GM19438 (cell line): ENCODE data around the gene GCDH.
"Not testable (repeated sequence)": the region's sequence is repeated elsewhere in the genome, so short reads cannot be mapped to it uniquely, and the experiment has no call there.

Experiments
- ATAC-seq: cut with Tn5 transposase; IDR thresholded peaks from one replicate; pipeline ENCODE4 v1.9.1; 2021; ENCODE audit warnings: low read depth; ENCODE audit not compliant: unreplicated experiment

Gene GCDH

GRCh38 chr19:12890787-12891552, at the start of gene GCDH:
TSS of gene GCDH (plus strand) at chr19:12891160. CDS start at chr19:12891305, 145 bp downstream.
- ATAC-seq, result peak; percentile 90

DNA sequence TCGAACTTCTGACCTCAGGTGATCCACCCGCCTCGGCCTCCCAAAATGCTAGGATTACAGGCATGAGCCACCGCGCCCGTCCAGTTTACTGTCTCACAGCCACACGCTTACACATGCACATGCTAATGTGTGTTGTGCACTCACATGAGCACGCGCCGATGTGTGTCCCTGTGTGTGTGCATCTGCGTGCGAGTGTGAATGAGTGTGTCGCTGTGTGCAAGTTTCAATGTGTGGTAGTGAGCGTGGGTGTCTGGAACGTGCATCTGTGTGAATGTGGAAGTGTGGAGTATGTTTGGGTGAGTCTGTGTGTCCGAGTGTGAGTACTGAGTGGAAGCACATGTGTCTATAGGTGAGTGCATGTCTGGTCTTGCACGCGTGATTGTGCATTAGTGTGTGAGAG, 48.4 kb upstream of the GCDH start:
- ATAC-seq, result no peak

- ATAC-seq, result no peak
Observed at GRCh38 chr19:12843328-12843727, 47.6 kb upstream of the GCDH start.

- ATAC-seq, result no peak
Observed at GRCh38 chr19:12843999-12844732, 46.8 kb upstream of the GCDH start.

DNA sequence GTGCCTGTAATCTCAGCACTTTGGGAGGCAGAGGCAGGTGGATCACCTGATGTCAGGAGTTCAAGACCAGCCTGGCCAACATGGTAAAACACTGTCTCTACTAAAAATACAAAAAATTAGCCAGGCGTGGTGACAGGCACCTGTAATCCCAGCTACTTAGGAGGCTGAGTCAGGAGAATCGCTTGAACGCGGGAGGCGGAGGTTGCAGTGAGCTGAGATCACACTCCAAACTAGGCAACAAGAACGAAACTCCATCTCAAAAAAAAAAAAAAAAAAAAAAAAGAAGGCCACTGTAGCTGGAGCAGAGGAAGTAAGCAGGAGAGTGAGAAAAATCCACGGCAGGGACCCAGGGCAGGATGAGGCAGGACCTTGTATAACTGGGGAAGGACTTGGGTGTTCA, 44.3 kb upstream of the GCDH start:
- ATAC-seq, result not testable (repeated sequence)

DNA sequence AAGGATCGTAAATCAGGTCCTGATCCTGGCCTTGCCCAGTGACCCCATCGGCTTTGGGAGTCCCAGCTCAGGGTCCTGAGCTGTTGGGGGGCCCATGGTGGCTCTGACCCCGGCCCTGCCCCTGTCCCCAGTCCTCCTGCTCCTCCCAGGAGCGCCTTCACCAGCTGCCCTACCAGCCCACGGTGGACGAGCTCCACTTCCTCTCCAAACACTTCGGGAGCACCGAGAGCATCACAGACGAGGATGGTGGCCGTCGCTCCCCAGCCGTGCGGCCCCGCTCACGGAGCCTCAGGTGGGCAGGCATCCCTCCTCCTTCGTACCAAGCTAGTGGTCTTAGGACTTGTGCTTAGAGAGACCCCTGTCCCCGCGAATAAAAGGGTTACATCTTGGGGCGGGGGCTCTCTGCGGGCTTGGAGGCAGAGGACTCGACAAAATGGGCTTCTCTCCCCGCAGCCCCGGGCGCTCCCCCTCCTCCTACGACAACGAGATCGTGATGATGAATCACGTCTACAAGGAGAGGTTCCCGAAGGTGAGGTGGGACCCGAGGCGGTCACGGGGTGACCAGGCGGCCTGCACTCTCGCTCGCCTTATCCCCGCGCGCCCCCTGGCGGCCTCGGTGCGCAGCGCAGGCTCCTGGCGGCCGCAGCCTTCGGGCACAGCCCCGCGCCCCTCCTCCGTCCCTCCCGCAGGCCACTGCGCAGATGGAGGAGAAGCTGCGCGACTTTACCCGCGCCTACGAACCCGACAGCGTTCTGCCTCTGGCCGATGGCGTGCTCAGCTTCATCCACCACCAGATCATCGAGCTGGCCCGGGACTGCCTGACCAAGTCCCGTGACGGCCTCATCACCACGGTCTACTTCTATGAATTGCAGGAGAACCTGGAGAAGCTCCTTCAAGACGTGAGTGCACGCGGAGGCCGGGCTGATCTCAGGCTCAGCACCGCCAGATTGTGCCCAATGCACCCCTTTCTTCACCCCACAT, 43.5 kb upstream of the GCDH start:
- ATAC-seq, result no peak

- ATAC-seq, result no peak
Observed at GRCh38 chr19:12856653-12857052, 34.3 kb upstream of the GCDH start.

- ATAC-seq, result no peak
Observed at GRCh38 chr19:12858041-12858928, 32.7 kb upstream of the GCDH start.

DNA sequence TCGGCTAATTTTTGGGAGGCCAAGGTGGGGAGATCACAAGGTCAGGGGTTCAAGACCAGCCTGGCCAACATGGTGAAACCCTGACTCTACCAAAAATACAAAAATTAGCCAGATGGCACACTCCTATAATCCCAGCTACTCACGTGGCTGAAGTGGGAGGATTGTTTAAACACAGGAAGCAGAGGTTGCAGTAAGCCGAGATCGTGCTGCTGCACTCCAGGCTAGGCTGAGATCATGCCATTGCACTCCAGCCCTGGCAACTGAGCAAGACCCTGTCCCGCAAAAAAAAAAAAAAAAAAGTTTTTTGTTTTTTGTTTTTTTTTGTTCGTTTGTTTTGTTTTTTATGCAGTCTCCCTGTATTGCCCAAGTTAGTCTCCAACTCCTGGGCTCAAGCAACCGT, 31.4 kb upstream of the GCDH start:
- no peak for ATAC-seq

DNA sequence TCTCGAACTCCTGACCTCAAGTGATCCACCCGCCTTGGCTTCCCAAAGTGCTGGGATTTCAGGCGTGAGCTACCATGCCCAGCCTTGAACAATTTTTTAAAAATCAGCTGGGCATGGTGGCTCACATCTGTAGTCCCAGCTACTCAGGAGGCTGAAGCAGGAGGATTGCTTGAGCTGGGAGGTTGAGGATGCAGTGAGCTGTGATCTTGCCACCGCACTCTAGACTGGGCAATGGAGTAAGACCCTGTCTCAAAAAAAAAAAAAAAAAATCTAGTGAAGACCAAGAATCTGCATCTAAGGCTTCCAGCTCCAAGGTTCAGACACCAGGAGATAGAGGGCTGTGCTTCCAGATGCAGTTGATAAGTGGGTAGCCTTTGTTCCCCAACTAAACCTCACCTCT, 26.8 kb upstream of the GCDH start:
- ATAC-seq, result no peak

GRCh38 chr19:12864721-12865715, 25.9 kb upstream of the GCDH start:
- no peak for ATAC-seq

DNA sequence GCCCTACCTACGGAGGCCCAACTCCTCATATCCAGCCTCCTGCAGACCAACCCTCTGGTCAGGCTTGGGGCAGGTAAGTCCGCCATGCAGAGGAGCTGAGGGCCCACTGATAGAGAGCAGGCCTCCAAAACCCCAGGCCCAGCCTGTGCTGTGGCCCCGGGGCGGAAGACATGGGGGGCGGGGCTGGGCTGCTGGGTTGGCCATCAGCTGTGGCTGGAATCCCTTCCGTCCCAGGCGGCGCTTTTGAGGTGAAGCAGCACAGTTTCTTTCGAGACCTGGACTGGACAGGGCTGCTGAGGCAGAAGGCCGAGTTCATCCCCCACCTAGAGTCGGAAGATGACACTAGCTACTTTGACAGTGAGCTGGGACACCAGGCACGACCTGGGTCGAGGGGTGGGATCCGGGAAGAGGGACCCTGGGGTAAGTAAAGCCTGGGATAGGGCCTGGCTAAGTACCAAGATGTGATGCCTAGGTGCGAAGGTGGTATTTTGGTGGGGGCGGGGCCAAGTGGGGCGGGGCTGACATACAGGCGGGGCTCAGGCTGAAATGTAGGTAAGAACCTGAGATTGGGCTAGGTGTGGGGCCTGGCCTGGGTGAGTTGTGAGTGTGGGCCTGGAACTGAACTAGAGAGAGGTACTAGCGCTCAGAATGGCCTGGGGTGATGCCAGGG, 25.1 kb upstream of the GCDH start:
- no peak for ATAC-seq

GRCh38 chr19:12866416-12867119, 24.4 kb upstream of the GCDH start:
- no peak for ATAC-seq

DNA sequence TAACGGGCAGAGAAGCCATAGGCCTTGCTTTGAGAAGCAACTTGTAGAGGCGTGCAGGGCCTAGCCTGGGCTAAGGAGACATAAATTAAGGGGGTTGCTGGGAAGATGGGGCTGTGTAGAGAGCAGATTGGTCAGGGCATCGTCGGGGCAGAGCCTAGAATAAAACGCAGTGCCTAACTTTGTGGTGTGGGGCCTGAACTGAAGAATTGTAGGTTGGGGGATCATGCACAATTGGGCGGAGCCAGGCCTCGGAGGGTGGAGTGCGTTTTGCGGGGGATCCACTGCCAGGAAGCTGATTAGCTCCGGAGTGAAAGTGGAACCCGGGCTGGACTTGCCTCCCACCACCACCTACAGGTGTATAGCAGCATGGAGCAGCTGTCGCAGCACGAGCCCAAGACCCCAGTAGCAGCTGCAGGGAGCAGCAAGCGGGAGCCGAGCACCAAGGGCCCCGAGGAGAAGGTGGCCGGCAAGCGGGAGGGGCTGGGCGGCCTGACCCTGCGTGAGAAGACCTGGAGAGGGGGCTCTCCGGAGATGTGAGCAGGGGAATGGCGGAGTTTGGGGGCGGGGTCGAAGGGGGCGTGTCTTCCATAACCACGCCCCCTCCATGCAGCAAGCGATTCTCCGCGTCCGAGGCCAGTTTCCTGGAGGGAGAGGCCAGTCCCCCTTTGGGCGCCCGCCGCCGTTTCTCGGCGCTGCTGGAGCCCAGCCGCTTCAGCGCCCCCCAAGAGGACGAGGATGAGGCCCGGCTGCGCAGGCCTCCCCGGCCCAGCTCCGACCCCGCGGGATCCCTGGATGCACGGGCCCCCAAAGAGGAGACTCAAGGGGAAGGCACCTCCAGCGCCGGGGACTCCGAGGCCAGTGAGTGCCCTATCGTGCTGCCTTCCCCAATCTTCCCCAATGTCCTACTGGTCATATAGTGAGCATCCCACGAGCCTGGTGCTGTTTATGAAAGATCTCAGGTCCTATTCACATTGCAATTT, 23.6 kb upstream of the GCDH start:
- peak; percentile 76 for ATAC-seq

DNA sequence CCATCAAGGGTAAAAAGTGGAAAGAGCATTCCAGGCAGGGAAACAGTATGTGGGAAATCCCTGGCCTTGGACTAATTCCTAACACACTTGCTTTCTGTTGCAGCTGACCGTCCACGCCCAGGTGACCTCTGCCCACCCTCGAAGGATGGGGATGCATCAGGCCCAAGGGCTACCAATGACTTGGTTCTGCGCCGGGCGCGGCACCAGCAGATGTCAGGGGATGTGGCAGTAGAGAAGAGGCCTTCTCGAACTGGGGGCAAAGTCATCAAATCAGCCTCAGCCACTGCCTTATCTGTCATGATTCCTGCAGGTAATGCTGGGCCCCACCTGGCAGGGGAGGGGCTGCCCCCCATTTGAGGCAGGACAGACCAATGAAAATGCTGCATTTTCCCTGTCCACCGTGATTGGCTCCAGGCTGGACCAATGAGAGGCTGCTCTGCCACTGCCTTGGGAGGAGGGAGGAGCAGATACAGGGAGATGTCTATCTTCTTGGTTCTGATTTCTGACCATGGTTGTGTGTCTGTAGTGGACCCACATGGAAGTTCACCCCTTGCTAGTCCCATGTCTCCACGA, 22.3 kb upstream of the GCDH start:
- no peak for ATAC-seq

DNA sequence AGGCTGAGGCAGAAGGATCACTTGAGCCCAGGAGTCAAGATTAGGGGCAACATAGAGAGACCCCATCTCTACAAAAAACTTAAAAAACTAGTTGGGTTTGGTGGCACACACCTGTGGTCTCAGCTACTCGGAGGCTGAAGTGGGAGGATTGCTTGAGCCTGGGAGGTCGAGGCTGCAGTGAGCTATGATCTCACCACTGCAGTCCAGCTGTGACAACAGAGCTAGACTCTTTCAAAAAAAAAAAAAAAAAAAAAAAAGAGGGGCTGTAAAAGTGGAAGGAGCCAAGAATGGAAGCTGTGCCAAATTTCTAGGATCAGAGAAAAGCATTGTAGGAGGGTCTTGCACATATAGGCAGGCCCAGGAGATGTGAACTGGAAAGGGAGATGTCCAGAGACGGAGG, 19.3 kb upstream of the GCDH start:
- no peak for ATAC-seq
